K562 (cell line): Measurements from ENCODE around the gene ACSS1. TPM values are rescaled to one million over a fixed set of nuclear protein-coding genes. Genes with fewer than 3 reads are reported as not detected.

ENCODE experiments used
- ATAC-seq: fragments of 200-7000 bp; cut with Tn5 transposase; 3 replicates; pipeline ENCODE4 v1.9.1; 2020; ENCODE audit warnings: moderate library complexity
- BruUV-seq: library from RNA; stranded (reverse); fragments of 400-500 nt; replicated peaks from 2 replicates; lab custom pipeline; 2021; lab: Mats Ljungman, UMichigan
- CTCF ChIA-PET: fragments of 300-600 bp; formaldehyde crosslinking; extraction: SDS; loops from one replicate; lab custom pipeline; 2021; ENCODE audit warnings: low intra/inter-chr PET ratio; lab: Yijun Ruan, JAX
- POLR2A ChIA-PET: fragments of 300-600, 350-650 bp; sonication (Branson Sonifier 250); formaldehyde crosslinking; extraction: SDS; loops from one replicate; lab custom pipeline; 2021; ENCODE audit warnings: antibody characterized with exemption, inconsistent platforms; lab: Yijun Ruan, JAX
- DNase-seq, 4 experiments: peaks; one replicate each; pipeline versions ENCODE4 v3.0.0 to v3.0.0-alpha.2; 2011 to 2018; ENCODE audit warnings: low spot score in 3 of 4, mixed read lengths in 3 of 4; ENCODE audit errors: extremely low read depth in 1 of 4
- FAIRE-seq: peaks from 2 replicates; lab custom pipeline; 2011; peaks lifted over from hg19 to GRCh38; lab: Jason Lieb, UNC
- H2AFZ ChIP-seq: 2 replicates; pipeline ENCODE4 v1.6.0; 2011; ENCODE audit warnings: low read depth, low read length, control low read depth, inconsistent platforms
- H3K27ac ChIP-seq: fragments of 200-600 bp; 3 replicates; pipeline ENCODE4 v1.8.0; 2011; ENCODE audit warnings: low read depth, mild to moderate bottlenecking, control low read depth, inconsistent platforms, low read length, moderate library complexity, mixed read lengths; ENCODE audit errors: extremely low read depth
- H3K27me3 ChIP-seq, 2 experiments: fragments of 300-600 bp in 1 of 2; 2 replicates in 1 of 2; 3 replicates in 1 of 2; pipeline versions ENCODE4 v1.6.0 to v1.8.0; 2011; ENCODE audit warnings: inconsistent platforms in 2 of 2, low read length in 2 of 2, mild to moderate bottlenecking in 1 of 2, mixed read lengths in 1 of 2, moderate library complexity in 1 of 2; ENCODE audit not compliant: control insufficient read depth in 2 of 2, insufficient read depth in 2 of 2
- H3K36me3 ChIP-seq: fragments of 300-600 bp; 3 replicates; pipeline ENCODE4 v1.8.0; 2011; ENCODE audit warnings: mild to moderate bottlenecking, low read length, inconsistent platforms; ENCODE audit not compliant: control insufficient read depth, insufficient read depth
- H3K4me1 ChIP-seq, 2 experiments: fragments of 200-600 bp in 1 of 2; replicated peaks in 1 of 2; 2 replicates in 1 of 2; 3 replicates in 1 of 2; pipeline versions ENCODE4 v1.5.1 to v1.8.0; 2011; ENCODE audit warnings: inconsistent platforms in 2 of 2, low read length in 2 of 2, mild to moderate bottlenecking in 1 of 2, mixed read lengths in 1 of 2, moderate library complexity in 1 of 2; ENCODE audit not compliant: control insufficient read depth in 2 of 2, insufficient read depth in 2 of 2
- H3K4me2 ChIP-seq: 2 replicates; pipeline ENCODE4 v1.6.1; 2011; ENCODE audit warnings: low read length, control low read depth, inconsistent platforms, mixed read lengths; ENCODE audit not compliant: insufficient read depth
- H3K4me3 ChIP-seq: fragments of 200-600 bp; sonication (generic), shearing (Covaris generic); 2 replicates; pipeline ENCODE4 v1.5.1; 2016; ENCODE audit warnings: control low read depth, inconsistent platforms
- H3K79me2 ChIP-seq: fragments of 200-600 bp; 3 replicates; pipeline ENCODE4 v1.8.0; 2011; ENCODE audit warnings: low read length, inconsistent platforms; ENCODE audit not compliant: control insufficient read depth, insufficient read depth
- H3K9ac ChIP-seq, 2 experiments: 2 replicates each; pipeline versions ENCODE4 v1.6.0 to v1.6.1; 2011; ENCODE audit warnings: low read depth in 2 of 2, low read length in 2 of 2, control low read depth in 1 of 2, inconsistent platforms in 1 of 2, mild to moderate bottlenecking in 1 of 2, mixed read lengths in 1 of 2; ENCODE audit not compliant: insufficient read depth in 1 of 2
- H3K9me1 ChIP-seq: one replicate; pipeline ENCODE4 v1.6.0; 2011; ENCODE audit warnings: inconsistent platforms, mild to moderate bottlenecking, low read length, moderate library complexity; ENCODE audit not compliant: control insufficient read depth, insufficient read depth
- H3K9me3 ChIP-seq: replicated peaks from 2 replicates; pipeline ENCODE4 v1.5.1; 2011; ENCODE audit warnings: low read depth, low read length, inconsistent platforms; ENCODE audit not compliant: control insufficient read depth, insufficient read depth
- H4K20me1 ChIP-seq: replicated peaks from 2 replicates; pipeline ENCODE4 v1.6.1; 2011; ENCODE audit warnings: low read length, inconsistent platforms, mixed read lengths; ENCODE audit not compliant: control insufficient read depth, insufficient read depth
- CREBBP ChIP-seq: IDR thresholded peaks from one replicate; pipeline ENCODE4 v1.6.1; 2012; ENCODE audit warnings: low read depth, mild to moderate bottlenecking, control low read depth, inconsistent platforms, low read length
- KLF10 ChIP-seq: fragments of 250-450 bp; sonication (Bioruptor Pico); IDR thresholded peaks from 2 replicates; pipeline ENCODE4 v1.6.1; 2021; ENCODE audit warnings: matching md5 sums
- L3MBTL2 ChIP-seq: fragments of 450-650 bp; IDR thresholded peaks from 2 replicates; pipeline ENCODE4 v1.6.1; 2016; ENCODE audit warnings: mild to moderate bottlenecking, moderate library complexity
- NR2C2 ChIP-seq, 2 experiments: fragments of 200-800 bp in 1 of 2; sonication (Bioruptor generic) in 1 of 2; sonication (generic) in 1 of 2; formaldehyde crosslinking in 1 of 2; IDR thresholded peaks; 2 replicates each; pipeline versions ENCODE4 v1.6.1 to v1.8.0; 2016 to 2022; ENCODE audit warnings: mild to moderate bottlenecking in 1 of 2, missing compliant biosample characterization in 1 of 2, missing genetic modification characterization in 1 of 2, missing genetic modification reagents in 1 of 2
- PRPF4 ChIP-seq: fragments of 200-400 bp; formaldehyde crosslinking; IDR thresholded peaks from one replicate; pipeline ENCODE4 v1.6.1; 2017; ENCODE audit warnings: low read length, low read depth, mild to moderate bottlenecking; ENCODE audit not compliant: insufficient read depth, poor library complexity, severe bottlenecking
- SMAD1 ChIP-seq: fragments of 150-350 bp; IDR thresholded peaks from 2 replicates; pipeline ENCODE4 v1.6.1; 2014; ENCODE audit warnings: low read length, low read depth; ENCODE audit not compliant: partially characterized antibody
- SP2 ChIP-seq: IDR thresholded peaks from 2 replicates; pipeline ENCODE4 v1.6.1; 2011; ENCODE audit warnings: mild to moderate bottlenecking, low read depth, low read length, moderate library complexity; ENCODE audit not compliant: poor library complexity, severe bottlenecking; ENCODE audit errors: extremely low read depth
- ZNF507 ChIP-seq: conservative IDR thresholded peaks from 2 replicates; pipeline ENCODE4 v1.6.1; 2017; ENCODE audit warnings: missing genetic modification characterization, missing compliant biosample characterization
- WGBS: fragments of 100-300 bp; shearing (Covaris generic); methylation state at CpG from one replicate; pipeline ENCODE4 v1.1.6; 2016; ENCODE audit warnings: low coverage, mixed read lengths; ENCODE audit not compliant: insufficient coverage; ENCODE audit errors: missing lambda C conversion rate; 5-methylcytosine and 5-hydroxymethylcytosine counted together
- in situ Hi-C: fragments of 300-500 bp; cut with MboI; formaldehyde crosslinking; loops from 4 replicates; pipeline ENCODE4 v1.15.0; 2018; ENCODE audit warnings: inconsistent platforms, mixed read lengths
- intact Hi-C: fragments of 100-400 bp; cut with micrococcal nuclease; formaldehyde crosslinking; loops from 2 replicates; pipeline ENCODE4 v1.14.2; 2022
- polyA plus RNA-seq, 8 experiments: library from polyadenylated mRNA; depleted of rRNA in 4 of 8; stranded (reverse) in 5 of 8; unstranded in 3 of 8; fragments of >200 nt; fragmentation: Nextera tagmentation in 2 of 8; fragmentation: Illumina TruSeq in 1 of 8; extraction: Ambion mirVana in 2 of 8; extraction: Trizol in 1 of 8; gene quantifications; 2 replicates each; pipeline versions ENCODE4 v1.2.1 to v1.2.3, GENCODE V29; 2011 to 2014; ENCODE audit warnings: inconsistent platforms in 1 of 8, missing spikeins in 1 of 8
- total RNA-seq, 7 experiments: library from RNA; depleted of rRNA in 6 of 7; stranded (reverse); fragments of >200 nt in 6 of 7; fragmentation: Illumina TruSeq in 2 of 7; extraction: Trizol in 2 of 7; gene quantifications; 2 replicates each; pipeline versions ENCODE4 v1.2.1 to v1.2.3, GENCODE V29; 2011 to 2021; ENCODE audit warnings: low replicate concordance in 1 of 7
- TF ChIP-seq, protein P1 (sequence below): fragments of 450-650 bp; IDR thresholded peaks from 2 replicates; pipeline ENCODE4 v1.6.1; 2018; ENCODE audit warnings: mild to moderate bottlenecking, low read depth; ENCODE audit not compliant: partially characterized antibody

The ACSS1 gene
- total and polyA plus RNA-seq, 9 of the 15 experiments (the other 6 are each of a cell fraction or from before 2014, with no cell fraction given) = 0.07 to 2.1 (median 0.27) TPM; not detected in 3

DNA sequence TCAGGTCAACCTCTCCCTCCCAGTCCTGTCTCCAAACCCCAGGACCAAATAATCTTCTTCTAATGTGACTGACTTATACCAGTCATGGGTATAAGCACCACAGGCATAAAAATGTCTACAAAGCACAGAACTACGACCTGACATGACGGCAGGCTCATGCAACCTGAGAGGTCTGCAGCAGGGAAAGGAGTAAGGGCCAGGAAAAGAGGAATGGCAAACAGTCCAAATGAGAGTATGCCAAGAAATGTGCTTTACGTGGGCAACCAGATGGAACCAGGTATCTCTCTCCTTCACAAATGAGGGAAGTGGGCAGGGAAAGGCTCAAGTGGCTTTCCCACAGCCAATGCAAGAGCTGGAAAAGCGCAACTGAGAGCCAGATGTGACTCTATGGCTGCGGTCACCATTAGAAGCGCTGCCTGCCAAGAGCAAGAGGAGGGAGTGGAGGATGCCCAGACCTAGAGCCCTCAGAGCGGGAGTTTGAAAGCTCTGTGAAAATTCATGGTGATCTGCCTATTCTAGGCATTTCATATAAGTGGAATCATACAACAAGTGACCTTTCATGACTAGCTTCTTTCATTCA lies 71.4 kb downstream of the ACSS1 start:
- Histone ChIP-seq H4K20me1 (peaks cover 4% of the 10 kb centered on the region; the same call in 1 of the 2 replicates), H2AFZ (no peak overlapping the region), H3K9me1 (no peaks in the 10 kb centered on the region), H3K79me2 (peaks cover 19% of the 10 kb centered on the region), H3K27me3 (no peaks in the 10 kb centered on the region), H3K4me2 (no peak overlapping the region), H3K36me3 (peaks cover 21% of the 10 kb centered on the region; the same call in 2 of the 3 replicates), H3K4me1 (peaks cover 0 to 5% of the 10 kb centered on the region in 2 experiments; a peak in 3 of 5 replicates)
- no peak for FAIRE-seq
- intact Hi-C loops = no loop called here
- ChIA-PET CTCF (no interaction called here), POLR2A (interaction anchor here (0.6 kb wide), 1 partner anchor 369 kb away, joined by 3 read pairs; no protein-coding TSS in a partner anchor)
- WGBS = 96% methylated on average over 7 of the region's 7 CpGs
- DNase-seq = no peak
- no TSS peak for BruUV-seq
- TF ChIP-seq NR2C2 (CRISPR knock-in tag; IDR thresholded peaks at IDR 0.05) = no peak
- TF ChIP-seq NR2C2 (tag; IDR thresholded peaks at IDR 0.05) = no peak
- TF ChIP-seq CREBBP = no peak
- no peak for TF ChIP-seq L3MBTL2
- TF ChIP-seq SP2 = no peak
- no peak for TF ChIP-seq PRPF4
- TF ChIP-seq KLF10 (CRISPR knock-in tag) = no peak
- TF ChIP-seq SMAD1 = no peak
- TF ChIP-seq, protein P1, sequence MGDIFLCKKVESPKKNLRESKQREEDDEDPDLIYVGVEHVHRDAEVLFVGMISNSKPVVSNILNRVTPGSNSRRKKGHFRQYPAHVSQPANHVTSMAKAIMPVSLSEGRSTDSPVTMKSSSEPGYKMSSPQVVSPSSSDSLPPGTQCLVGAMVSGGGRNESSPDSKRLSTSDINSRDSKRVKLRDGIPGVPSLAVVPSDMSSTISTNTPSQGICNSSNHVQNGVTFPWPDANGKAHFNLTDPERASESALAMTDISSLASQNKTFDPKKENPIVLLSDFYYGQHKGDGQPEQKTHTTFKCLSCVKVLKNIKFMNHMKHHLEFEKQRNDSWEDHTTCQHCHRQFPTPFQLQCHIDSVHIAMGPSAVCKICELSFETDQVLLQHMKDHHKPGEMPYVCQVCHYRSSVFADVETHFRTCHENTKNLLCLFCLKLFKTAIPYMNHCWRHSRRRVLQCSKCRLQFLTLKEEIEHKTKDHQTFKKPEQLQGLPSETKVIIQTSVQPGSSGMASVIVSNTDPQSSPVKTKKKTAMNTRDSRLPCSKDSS = no peak
- no peak for TF ChIP-seq ZNF507 (tag)
- TF ChIP-seq, all 486 proteins: peak for 0
- no peak overlapping the region for H3K4me3 ChIP-seq
- no peaks in the 10 kb centered on the region for H3K9me3 ChIP-seq
- no peak overlapping the region for H3K27ac ChIP-seq
- H3K9ac ChIP-seq = no peak overlapping the region
- in situ Hi-C loops = no loop called here
- no peak for ATAC-seq
